Posterior cingulate gyrus (tissue), 11 donors: ENCODE measurements around the gene PLPPR3.

Experiments
- DNase-seq, 10 donors: peaks; one replicate each; pipeline versions ENCODE4 v3.0.0 to v3.0.0-alpha.2; 2020 to 2021; ENCODE audit warnings: mixed read lengths in 3 of 10
- intact Hi-C: fragments of 100-400 bp; cut with DNase I; formaldehyde crosslinking; loops from one replicate; pipeline ENCODE4 v1.15.1; 2023

PLPPR3 gene

GRCh38 chr19:782878-783668 is 38.7 kb downstream of the PLPPR3 start:
- intact Hi-C loops, result no loop called here
- DNase-seq, result no peak

DNA sequence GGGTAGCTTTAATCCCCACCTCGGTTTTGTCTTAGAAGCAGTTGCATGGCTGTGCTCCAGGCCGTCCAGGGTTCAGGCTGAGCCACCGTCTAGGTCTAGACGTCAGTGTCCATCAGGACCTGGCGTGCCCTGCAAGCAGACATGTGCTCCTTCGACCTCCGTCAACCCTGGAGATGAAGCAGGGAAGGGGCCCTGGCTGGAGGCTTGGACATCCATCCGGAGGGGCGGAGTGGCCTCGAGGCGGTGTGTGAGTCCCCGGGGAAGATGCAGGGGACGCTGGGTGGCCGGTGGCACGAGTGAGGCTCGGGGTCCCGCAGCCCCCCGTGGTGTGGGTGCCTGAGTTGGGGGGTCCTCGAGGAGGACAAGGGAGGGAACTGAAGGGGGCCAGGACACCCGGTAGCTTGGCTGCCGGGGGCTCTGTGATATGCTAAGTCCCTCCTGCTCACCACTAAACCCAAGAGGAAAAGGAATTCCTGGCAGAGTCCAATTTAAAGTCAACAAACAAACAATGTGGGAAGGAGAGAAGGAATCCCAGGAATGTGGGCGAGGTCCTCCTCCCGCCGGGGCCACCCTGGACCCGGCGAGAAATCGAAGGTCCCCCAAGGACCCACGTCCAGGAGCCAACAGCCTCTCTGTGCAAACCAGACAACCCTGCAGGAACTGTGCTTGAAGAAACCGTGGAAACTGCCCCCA is 39.4 kb downstream of the PLPPR3 start:
- DNase-seq, result no peak
- intact Hi-C loops, result no loop called here

- intact Hi-C loops, result no loop called here
- DNase-seq, result no peak
Observed at GRCh38 chr19:781800-782184, 40.0 kb downstream of the PLPPR3 start.

DNA sequence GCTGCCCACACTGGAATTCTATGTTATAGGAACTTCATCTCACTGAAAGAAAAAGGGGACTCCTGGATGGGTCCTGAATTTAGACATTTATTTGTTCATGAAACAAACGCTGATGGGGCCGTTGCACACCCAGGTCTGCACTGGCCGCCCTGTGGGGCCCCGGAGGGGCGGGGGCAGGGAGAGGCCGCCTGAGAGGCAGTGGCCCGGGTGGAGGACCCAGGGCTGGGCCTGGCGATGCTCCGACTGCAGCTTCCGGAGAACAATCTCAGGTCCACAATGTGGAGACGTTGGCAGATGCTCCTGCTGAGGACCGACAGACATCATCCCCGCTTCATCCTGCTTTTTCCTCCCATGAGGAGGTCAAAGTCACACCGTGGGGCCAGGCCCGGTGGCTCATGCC is 40.8 kb downstream of the PLPPR3 start:
- intact Hi-C loops, result no loop called here
- DNase-seq, result no peak

- intact Hi-C loops, result no loop called here
- peak in 1 of 10 donors; percentile 35 for DNase-seq
Observed at GRCh38 chr19:778910-779653, 42.7 kb downstream of the PLPPR3 start.

DNA sequence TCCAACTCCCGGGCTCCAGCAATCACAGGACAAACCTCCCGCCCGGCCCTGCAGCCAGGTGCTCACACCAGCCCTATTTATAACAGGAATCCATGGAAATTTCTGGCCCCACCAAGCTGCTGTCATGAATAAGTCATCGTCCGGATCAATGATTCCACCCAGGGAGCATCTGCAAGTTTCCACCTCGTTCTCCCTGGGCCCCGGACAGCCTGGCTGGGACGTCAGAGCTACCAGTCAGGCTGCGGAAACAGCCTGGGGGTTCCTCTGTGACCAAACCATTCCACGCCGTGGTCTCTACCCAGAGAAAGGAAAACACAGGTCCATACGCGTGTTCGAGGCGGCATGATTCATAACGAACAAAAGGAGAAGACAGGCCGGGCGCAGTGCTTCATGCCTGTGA is 45.2 kb downstream of the PLPPR3 start:
- intact Hi-C loops, result no loop called here

GRCh38 chr19:772730-773436 is 48.9 kb downstream of the PLPPR3 start:
- no peak for DNase-seq
- intact Hi-C loops, result loop anchor here (5.0 kb wide), 1 partner anchor 144 kb away; the partner anchor contains the start of gene KISS1R

More for the DNA sequence above, 45.2 kb downstream of the PLPPR3 start:
- no peak for DNase-seq

GRCh38 chr19:772063-772462 is 49.7 kb downstream of the PLPPR3 start:
- intact Hi-C loops, result loop anchor here (5.0 kb wide), 1 partner anchor 145 kb away; the partner anchor contains the start of gene KISS1R
- no peak for DNase-seq

- intact Hi-C loops, result loop anchor here (5.0 kb wide), 1 partner anchor 146 kb away; the partner anchor contains the start of gene KISS1R
- no peak for DNase-seq
Observed at GRCh38 chr19:771332-771785, 50.4 kb downstream of the PLPPR3 start.

- intact Hi-C loops, result loop anchor here (5.0 kb wide), 1 partner anchor 148 kb away; the partner anchor contains the start of gene KISS1R
- DNase-seq, result no peak
Observed at GRCh38 chr19:769616-770015, 52.1 kb downstream of the PLPPR3 start.

GRCh38 chr19:768424-768823 is 53.3 kb downstream of the PLPPR3 start:
- intact Hi-C loops, result no loop called here
- no peak for DNase-seq

DNA sequence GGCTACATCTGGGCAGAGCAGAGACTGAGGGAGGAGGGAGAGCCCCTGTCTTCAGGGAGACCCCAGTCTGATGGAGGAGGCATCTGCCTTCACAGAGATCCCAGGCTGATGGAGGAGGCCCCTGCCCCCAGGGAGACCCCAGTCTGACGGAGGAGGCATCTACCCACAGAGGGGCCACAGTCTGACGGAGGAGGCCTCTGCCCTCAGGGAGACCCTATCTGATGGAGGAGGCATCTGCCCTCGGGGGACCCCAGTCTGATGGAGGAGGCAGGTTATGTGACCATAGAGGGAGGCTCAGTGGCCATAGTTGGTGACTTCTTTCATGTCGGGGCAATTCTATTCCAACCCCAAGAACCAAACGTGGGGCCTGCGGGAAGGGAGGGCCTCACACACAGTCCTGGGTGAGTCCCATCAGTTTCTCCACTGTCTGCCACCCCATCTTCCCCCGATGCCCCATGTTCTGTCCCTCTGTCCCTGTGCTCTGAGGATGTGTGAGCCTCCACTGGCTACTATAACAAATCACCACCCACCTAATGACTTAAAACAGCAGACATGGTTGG is 56.5 kb downstream of the PLPPR3 start:
- intact Hi-C loops, result no loop called here
- DNase-seq, result no peak

DNA sequence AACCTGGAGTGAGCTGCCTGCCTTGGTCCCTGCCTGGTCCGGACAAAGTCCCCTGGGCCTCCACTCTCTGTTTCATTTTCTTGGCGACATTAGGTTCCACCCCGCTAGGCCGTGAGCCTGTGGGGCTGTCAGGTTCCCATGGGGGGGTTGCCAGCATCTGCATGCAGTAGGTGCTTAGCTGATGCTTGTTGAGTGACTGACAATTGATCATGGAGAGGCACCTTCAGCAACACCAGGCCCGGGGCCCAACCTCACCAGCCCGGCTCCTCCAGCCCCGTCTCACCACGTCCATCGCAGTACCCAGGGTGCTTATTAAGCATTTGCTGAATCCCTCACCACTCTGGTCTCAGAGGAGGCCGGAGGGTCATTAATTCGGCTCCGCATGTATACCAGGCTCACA is 57.5 kb downstream of the PLPPR3 start:
- no peak for DNase-seq
- intact Hi-C loops, result no loop called here

DNA sequence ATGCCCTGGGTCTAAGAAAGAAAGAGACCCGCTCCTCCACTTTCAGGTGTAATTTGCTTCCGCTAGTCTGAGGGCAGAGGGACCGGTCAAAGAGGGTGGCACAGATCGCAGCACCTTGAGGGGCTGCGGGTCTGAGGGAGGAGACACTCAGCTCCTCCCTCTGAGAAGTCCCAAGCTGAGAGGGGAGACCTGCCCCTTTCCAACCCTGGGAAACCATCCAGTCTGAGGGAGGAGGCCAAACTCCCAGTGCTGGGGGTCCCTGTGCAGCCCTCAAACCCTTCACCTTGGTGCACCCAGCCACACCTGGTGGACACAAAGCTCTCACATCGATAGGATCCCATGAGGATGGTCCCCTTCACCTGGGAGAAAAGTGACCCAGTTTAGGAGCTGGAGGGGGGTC is 57.9 kb downstream of the PLPPR3 start:
- DNase-seq, result no peak
- intact Hi-C loops, result no loop called here

DNA sequence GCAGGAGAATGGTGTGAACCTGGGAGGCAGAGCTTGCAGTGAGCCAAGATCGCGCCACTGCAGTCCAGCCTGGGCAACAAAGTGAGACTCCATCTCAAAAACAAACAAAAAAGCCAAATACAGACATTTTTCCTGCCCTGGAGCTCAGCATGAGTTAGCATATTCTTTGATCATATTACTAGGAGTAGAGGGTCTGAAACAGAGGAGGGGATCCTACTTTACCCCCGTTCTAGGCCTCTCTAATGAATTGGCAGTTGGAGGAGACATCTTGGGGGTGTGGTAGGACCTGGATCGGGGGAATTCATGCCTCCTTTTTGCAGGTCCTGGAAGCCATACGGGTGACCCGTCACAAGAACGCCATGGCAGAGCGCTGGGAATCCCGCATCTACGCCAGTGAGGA is 58.6 kb downstream of the PLPPR3 start:
- no peak for DNase-seq
- intact Hi-C loops, result no loop called here
